ENCODE data around the gene DIO1. TPM values are rescaled to one million over a fixed set of nuclear protein-coding genes. Genes with fewer than 3 reads are reported as not detected.

Gene DIO1
- total RNA-seq, result not detected in 2 replicates

GRCh38 chr1:53893999-53894636, at the start of gene DIO1:
DIO1 (plus strand) TSS chr1:53894187; CDS start chr1:53894211, 24 bp downstream.

GRCh38 chr1:53889304-53890298, 4.4 kb upstream of the DIO1 start, which contains the start of gene YIPF1:
YIPF1 (minus strand) TSS chr1:53889797; CDS start chr1:53888937, 860 bp downstream.

GRCh38 chr1:53945433-53946251, 51.7 kb downstream of the DIO1 start, which contains the start of gene IFT25:
IFT25 (minus strand) TSS chr1:53945699; CDS start chr1:53940082, 5,617 bp downstream.

DNA sequence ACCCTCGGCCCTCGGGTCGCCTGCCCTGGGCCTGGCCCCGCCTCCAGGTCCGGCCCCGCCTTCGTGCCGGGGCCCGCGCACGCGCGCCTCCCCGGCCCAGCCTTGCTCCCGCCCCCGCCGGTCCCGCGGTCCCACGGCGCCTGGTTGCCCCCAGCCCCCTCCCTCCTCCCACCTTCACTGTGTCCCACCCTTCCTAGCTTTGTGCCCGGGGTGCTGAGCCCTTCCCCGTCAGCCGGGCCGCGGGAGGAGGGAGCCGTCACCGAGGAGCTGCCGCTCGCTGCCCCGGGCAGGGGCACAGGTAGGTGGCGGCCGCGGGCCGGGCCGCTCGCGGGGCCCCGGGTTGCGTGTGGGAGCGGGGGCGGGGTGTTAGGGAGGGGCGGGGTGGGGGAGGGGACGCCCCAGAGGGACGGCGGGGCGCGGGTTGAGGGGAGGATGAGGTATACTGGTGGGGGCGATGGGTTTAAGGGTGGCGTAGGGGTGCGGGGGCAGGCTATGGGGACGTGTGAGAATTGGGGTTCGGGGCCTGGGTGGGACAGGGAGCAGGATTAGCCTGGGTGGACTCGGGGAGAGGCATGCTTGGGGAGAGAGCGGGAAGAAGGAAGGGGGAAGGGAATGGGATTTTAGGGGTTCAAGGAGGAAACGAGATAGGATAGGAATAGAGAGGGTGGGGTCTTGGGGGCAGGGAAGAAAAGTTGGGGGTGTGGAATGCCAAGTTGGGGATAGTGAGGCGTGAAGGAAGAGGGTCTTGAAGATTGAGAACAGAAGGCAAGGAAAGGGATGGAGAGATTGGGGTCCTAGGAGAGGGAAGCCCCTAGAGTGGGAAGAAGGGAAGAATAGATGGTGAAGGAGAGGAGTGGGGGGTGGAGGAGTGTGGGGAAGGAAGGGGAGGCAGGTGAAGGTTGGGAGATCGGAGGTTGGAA, 52.5 kb downstream of the DIO1 start, which contains the start of gene LRRC42:
TSS of gene LRRC42 (plus strand) at position 99 of the 920 bp plus-strand sequence. CDS start 5,650 bp downstream, outside the sequence.

Other genes starting within 250 kb of the DIO1 start
- 0.40 and 1.4 TPM in 2 replicates for gene GLIS1, start 155.0 kb upstream of the DIO1 start, total RNA-seq
- 11.5 and 13.8 TPM in 2 replicates for gene NDC1, start 55.9 kb upstream of the DIO1 start, total RNA-seq
- 20.7 and 22.9 TPM in 2 replicates for gene YIPF1, start 4.4 kb upstream of the DIO1 start, total RNA-seq
- 13.4 and 16.0 TPM in 2 replicates for gene IFT25, start 51.5 kb downstream of the DIO1 start, total RNA-seq
- 30.9 and 34.6 TPM in 2 replicates for gene LRRC42, start 52.2 kb downstream of the DIO1 start, total RNA-seq
- gene LDLRAD1, start 124.0 kb downstream of the DIO1 start, total RNA-seq, result not detected in 2 replicates
- 478 and 637 TPM in 2 replicates for gene TMEM59, start 159.0 kb downstream of the DIO1 start, total RNA-seq
- gene TCEANC2, start 159.4 kb downstream of the DIO1 start, total RNA-seq, result 3.7 and 4.8 TPM in 2 replicates